PC-9 (cell line): Measurements from ENCODE around the gene PRF1. TPM values are rescaled to one million over a fixed set of nuclear protein-coding genes. Genes with fewer than 3 reads are reported as not detected.

Source experiments
- BruUV-seq: library from RNA; stranded (reverse); fragments of 400-500 nt; replicated peaks from 2 replicates; lab custom pipeline; 2021; lab: Mats Ljungman, UMichigan
- CTCF ChIA-PET: fragments of 300-600 bp; sonication (Branson Sonifier 250); formaldehyde crosslinking; loops from one replicate; lab custom pipeline; 2022; ENCODE audit warnings: antibody characterized with exemption; lab: Charles Lee
- POLR2A ChIA-PET: fragments of 300-600 bp; sonication (Branson Sonifier 250); formaldehyde crosslinking; loops from one replicate; lab custom pipeline; 2022; ENCODE audit warnings: antibody characterized with exemption; ENCODE audit not compliant: unreplicated experiment; lab: Charles Lee
- DNase-seq, 2 experiments: peaks; one replicate each; pipeline versions ENCODE4 v3.0.0 to v3.0.0-alpha.2; 2015 to 2022; ENCODE audit warnings: mixed read lengths in 1 of 2
- H2AFZ ChIP-seq: fragments of 200-600 bp; sonication (generic); 2 replicates; pipeline ENCODE4 v1.8.1; 2017; ENCODE audit warnings: antibody characterized with exemption
- H3F3A ChIP-seq: fragments of 200-600 bp; sonication (generic); 2 replicates; pipeline ENCODE4 v1.8.1; 2017; ENCODE audit warnings: antibody characterized with exemption, mild to moderate bottlenecking, low read depth; ENCODE audit not compliant: insufficient read depth
- H3K27ac ChIP-seq: fragments of 200-600 bp; sonication (generic); 2 replicates; pipeline ENCODE4 v1.6.1; 2016; ENCODE audit warnings: mixed run types
- H3K27me3 ChIP-seq: fragments of 200-600 bp; sonication (generic); 2 replicates; pipeline ENCODE4 v1.6.1; 2016; ENCODE audit warnings: low read depth, mixed run types; ENCODE audit not compliant: insufficient read depth
- H3K36me3 ChIP-seq: fragments of 200-600 bp; sonication (generic); 2 replicates; pipeline ENCODE4 v1.6.1; 2016; ENCODE audit warnings: low read depth, mixed run types
- H3K4me1 ChIP-seq: fragments of 200-600 bp; sonication (generic); replicated peaks from 2 replicates; pipeline ENCODE4 v1.6.1; 2016; ENCODE audit warnings: mixed run types; ENCODE audit not compliant: insufficient read depth
- H3K4me2 ChIP-seq: fragments of 200-600 bp; sonication (generic); 2 replicates; pipeline ENCODE4 v1.6.1; 2017; ENCODE audit warnings: mixed run types
- H3K4me3 ChIP-seq: fragments of 200-600 bp; sonication (generic); 2 replicates; pipeline ENCODE4 v1.6.1; 2016; ENCODE audit warnings: mixed run types
- H3K79me2 ChIP-seq: fragments of 200-600 bp; sonication (generic); 2 replicates; pipeline ENCODE4 v1.6.1; 2017; ENCODE audit warnings: low read depth, mixed run types
- H3K9me2 ChIP-seq: fragments of 200-600 bp; sonication (generic); 2 replicates; pipeline ENCODE4 v1.8.1; 2017; ENCODE audit warnings: mild to moderate bottlenecking; ENCODE audit not compliant: insufficient read depth
- H3K9me3 ChIP-seq: fragments of 200-600 bp; sonication (generic); 2 replicates; pipeline ENCODE4 v1.8.1; 2016; ENCODE audit warnings: low read depth; ENCODE audit not compliant: insufficient read depth
- H4K20me1 ChIP-seq: fragments of 200-600 bp; sonication (generic); 2 replicates; pipeline ENCODE4 v1.8.1; 2017; ENCODE audit not compliant: insufficient read depth
- EZH2 ChIP-seq: fragments of 200-600 bp; sonication (generic); IDR thresholded peaks from 2 replicates; pipeline ENCODE4 v1.8.0; 2017; ENCODE audit warnings: antibody characterized with exemption, low read depth
- intact Hi-C: fragments of 100-400 bp; cut with micrococcal nuclease; formaldehyde crosslinking; loops from one replicate; pipeline ENCODE4 v1.10.0; 2022; ENCODE audit not compliant: unreplicated experiment
- total RNA-seq: library from RNA; stranded (reverse); gene quantifications from 2 replicates; pipeline ENCODE4 v1.2.3, GENCODE V29; 2021
- TF ChIP-seq, protein P1 (sequence below): fragments of 200-600 bp; sonication (generic); conservative IDR thresholded peaks from 2 replicates; pipeline ENCODE4 v1.6.1; 2017; ENCODE audit warnings: mixed run types, antibody characterized with exemption, mild to moderate bottlenecking, moderate library complexity

PRF1 gene
- total RNA-seq, 1 experiment from 2014 or later, result not detected

DNA sequence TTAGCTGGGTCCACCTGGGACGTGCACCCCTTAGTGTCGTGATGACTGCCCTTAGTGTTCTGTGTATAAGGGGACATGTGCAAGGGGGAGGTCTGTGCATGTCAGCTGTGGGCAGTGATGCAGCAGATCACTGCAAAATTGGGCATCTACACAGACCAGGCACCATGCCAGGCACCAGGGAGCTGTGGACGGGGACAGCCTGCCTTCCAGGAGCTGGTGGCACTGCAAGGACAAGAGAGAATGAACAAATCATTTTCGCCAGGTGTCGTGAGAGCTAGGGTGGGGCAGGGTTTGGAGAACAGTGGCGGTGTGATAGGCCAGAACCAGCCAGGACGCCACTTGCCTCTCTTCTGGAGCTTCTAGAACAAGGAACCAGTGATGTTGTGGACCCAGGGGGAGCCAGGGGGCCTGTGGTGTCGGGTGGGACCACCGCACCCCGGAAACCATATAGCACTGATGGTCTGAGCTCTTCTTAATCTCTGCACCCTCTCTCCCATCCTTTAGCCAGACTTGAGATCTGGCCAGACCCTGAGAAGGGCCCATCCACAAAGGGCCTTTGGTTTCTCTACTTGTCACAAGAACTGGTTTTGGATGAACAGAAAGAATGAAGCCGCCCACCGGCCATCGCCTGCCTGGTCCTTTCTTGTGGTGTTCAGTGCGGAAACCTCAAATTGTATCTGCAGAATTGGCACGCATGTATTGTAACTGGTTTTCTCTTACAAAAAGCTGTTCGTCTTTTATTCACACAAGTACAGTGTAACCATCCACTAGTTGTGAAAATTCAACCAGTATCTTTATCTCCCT, 30.7 kb downstream of the PRF1 start:
- no TSS peak for BruUV-seq

DNA sequence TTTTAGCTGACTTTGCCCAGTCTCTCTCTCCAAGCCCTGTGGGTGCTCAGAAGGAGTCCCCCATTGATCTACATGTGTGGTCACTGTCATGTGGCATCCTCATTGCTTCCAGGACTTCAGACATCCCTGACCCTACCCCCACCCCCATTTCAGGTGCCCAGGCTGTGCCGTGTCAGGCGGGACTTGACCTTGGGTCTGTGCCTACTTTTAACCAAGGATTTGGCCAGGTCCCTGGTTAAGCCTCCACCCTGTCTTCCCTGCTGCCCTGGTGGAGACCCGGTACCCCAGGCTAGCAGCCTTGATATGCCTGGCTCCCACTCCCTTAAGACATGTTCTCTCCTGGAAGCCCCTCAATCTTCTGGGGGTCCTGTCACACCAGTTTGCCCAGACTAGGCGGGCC, 31.3 kb downstream of the PRF1 start:
- ChIA-PET CTCF (no interaction called here), POLR2A (no interaction called here)
- peaks cover 7% of the 10 kb centered on the region; the same call in 1 of the 2 replicates for H3F3A ChIP-seq
- no TSS peak for BruUV-seq
- no peaks in the 10 kb centered on the region for H3K27me3 ChIP-seq
- no peaks in the 10 kb centered on the region for H3K9me3 ChIP-seq
- no peak overlapping the region for H2AFZ ChIP-seq
- peaks cover 2% of the 10 kb centered on the region for H3K4me1 ChIP-seq
- no peak overlapping the region for H3K27ac ChIP-seq
- no peak overlapping the region for H3K4me2 ChIP-seq
- intact Hi-C loops, result no loop called here
- 0 out of 2 replicates have a peak, but pooled peaks cover 4% of the 10 kb centered on the region for H4K20me1 ChIP-seq
- TF ChIP-seq, protein P1, sequence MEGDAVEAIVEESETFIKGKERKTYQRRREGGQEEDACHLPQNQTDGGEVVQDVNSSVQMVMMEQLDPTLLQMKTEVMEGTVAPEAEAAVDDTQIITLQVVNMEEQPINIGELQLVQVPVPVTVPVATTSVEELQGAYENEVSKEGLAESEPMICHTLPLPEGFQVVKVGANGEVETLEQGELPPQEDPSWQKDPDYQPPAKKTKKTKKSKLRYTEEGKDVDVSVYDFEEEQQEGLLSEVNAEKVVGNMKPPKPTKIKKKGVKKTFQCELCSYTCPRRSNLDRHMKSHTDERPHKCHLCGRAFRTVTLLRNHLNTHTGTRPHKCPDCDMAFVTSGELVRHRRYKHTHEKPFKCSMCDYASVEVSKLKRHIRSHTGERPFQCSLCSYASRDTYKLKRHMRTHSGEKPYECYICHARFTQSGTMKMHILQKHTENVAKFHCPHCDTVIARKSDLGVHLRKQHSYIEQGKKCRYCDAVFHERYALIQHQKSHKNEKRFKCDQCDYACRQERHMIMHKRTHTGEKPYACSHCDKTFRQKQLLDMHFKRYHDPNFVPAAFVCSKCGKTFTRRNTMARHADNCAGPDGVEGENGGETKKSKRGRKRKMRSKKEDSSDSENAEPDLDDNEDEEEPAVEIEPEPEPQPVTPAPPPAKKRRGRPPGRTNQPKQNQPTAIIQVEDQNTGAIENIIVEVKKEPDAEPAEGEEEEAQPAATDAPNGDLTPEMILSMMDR, result no peak
- TF ChIP-seq EZH2, result no peak
- H3K36me3 ChIP-seq, result no peaks in the 10 kb centered on the region
- no peaks in the 10 kb centered on the region for H3K9me2 ChIP-seq
- no peaks in the 10 kb centered on the region for H3K79me2 ChIP-seq
- no peak overlapping the region for H3K4me3 ChIP-seq
- no peak for DNase-seq

More for the DNA sequence above, 30.7 kb downstream of the PRF1 start:
- Histone ChIP-seq H3F3A (peaks cover 13% of the 10 kb centered on the region; the same call in 1 of the 2 replicates), H3K4me3 (no peak overlapping the region), H3K27me3 (no peaks in the 10 kb centered on the region), H3K27ac (no peak overlapping the region), H4K20me1 (0 out of 2 replicates have a peak, but pooled peaks cover under 1% of the 10 kb centered on the region), H2AFZ (no peak overlapping the region), H3K79me2 (no peaks in the 10 kb centered on the region), H3K36me3 (no peaks in the 10 kb centered on the region), H3K4me1 (peaks cover 8% of the 10 kb centered on the region), H3K4me2 (no peak overlapping the region), H3K9me2 (no peaks in the 10 kb centered on the region), H3K9me3 (no peaks in the 10 kb centered on the region)
- CTCF ChIA-PET, result no interaction called here
- intact Hi-C loops, result no loop called here
- POLR2A ChIA-PET, result no interaction called here
- no peak for DNase-seq
- TF ChIP-seq EZH2, result no peak
- TF ChIP-seq, protein P1, result no peak

DNA sequence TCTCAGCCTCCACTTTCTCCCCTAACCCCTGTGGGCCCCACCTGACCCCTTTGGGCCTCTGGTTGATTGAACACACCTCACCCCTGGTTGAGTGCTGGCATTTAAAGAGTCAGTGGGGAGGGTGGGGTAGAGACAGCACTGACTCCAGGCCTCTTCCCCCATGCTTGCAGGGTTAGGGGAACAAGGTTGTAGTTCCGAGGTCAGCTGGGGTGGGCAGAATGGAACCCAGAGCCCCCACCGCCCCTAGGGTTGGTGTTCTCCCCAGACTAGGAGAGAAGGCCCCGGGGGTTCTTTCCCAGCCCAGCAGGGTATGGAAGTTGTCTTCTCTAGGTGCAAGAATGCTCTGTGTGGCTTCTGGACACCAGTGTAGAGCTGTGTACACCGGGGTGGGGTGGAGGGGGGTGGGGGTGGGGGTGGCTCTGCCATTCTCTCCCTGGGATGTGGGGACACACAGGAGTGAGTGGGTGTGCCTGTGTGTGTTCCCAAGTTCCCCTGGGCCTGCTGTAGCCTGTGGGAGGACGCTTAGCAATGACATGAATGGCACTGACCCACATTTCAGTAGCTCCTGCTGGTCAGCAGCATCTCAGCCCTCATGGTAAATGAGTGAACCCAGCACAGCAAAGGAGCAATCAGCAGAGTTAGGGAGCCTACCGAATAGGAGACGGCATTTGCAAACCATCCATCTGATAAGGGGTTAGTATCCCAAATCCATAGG, 33.6 kb downstream of the PRF1 start:
- no peak for TF ChIP-seq EZH2
- TF ChIP-seq, protein P1, result no peak

More for the DNA sequence above, 33.6 kb downstream of the PRF1 start:
- BruUV-seq, result no TSS peak
- DNase-seq, result no peak
- Histone ChIP-seq H3K4me3 (no peak overlapping the region), H3F3A (peaks cover 7% of the 10 kb centered on the region; the same call in 1 of the 2 replicates), H3K79me2 (no peaks in the 10 kb centered on the region), H3K27ac (no peak overlapping the region), H3K9me3 (no peaks in the 10 kb centered on the region), H3K4me2 (no peak overlapping the region), H3K36me3 (no peaks in the 10 kb centered on the region), H4K20me1 (0 out of 2 replicates have a peak, but pooled peaks cover 4% of the 10 kb centered on the region), H3K27me3 (no peaks in the 10 kb centered on the region), H3K4me1 (no peaks in the 10 kb centered on the region), H2AFZ (no peak overlapping the region), H3K9me2 (no peaks in the 10 kb centered on the region)
- CTCF ChIA-PET, result interaction anchor here (0.7 kb wide), 1 partner anchor 37 kb away, joined by 4 read pairs; no protein-coding TSS in a partner anchor
- POLR2A ChIA-PET, result no interaction called here
- intact Hi-C loops, result no loop called here
